ENCODE data around the gene LRRN4CL. TPM values are rescaled to one million over a fixed set of nuclear protein-coding genes. Genes with fewer than 3 reads are reported as not detected.
A peak's percentile ranks its signal among the peaks of the same experiment; 100 is the strongest.

The LRRN4CL gene
- total and polyA plus RNA-seq, 7 donors = 1.8 to 4.8 (median 3.0) TPM

DNA sequence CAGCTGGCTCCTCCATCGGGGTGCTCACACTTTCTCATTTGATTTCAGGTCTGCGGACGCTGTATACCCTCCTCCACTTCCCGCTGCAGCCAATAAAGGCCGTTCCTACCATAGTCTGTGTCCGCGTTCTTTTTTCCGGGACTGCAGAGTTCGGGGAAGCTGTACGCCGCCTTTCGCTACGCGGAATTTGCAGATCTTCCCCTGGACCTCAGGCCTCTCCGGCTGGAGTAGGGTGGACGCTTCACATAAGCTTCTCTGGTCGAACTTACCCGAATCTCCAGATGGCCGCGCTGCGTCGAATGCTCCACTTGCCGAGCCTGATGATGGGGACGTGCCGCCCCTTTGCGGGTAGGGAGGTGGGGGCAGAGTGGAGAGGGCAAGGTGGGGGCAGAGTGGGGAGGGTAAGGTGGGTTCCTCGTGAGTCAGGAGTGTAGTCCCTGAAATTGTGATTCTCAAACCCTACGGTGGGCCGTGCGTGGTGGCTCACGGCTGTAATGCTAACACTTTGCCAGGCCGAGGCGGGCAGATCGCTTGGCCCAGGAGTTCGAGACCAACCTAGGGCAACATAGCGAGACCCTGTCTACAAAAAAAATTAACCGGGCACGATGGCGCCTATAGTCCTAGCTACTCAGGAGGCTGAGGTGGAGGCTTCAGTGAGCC lies 23.6 kb downstream of the LRRN4CL start:
- Histone ChIP-seq H3K36me3 (ENCODE audit: insufficient read depth in 1 of 2, low read depth in 1 of 2) (peaks cover 3 to 43% of the 10 kb centered on the region in 2 donors), H3K4me3 (peak overlapping the region; percentile 99), H3K9me3 (no peaks in the 10 kb centered on the region), H3K4me1 (peaks cover 32% of the 10 kb centered on the region), H3K27me3 (ENCODE audit: insufficient read depth in 3 of 3, low read length in 2 of 3) (no peaks in the 10 kb centered on the region), H3K27ac (peak overlapping the region; percentile 95)
- WGBS, 3 donors = 1 to 3% (median 2%) methylated on average over 39 of the region's 39 CpGs
- intact Hi-C loops (cut with DNase I) = no loop called here
- TF ChIP-seq, protein P1, sequence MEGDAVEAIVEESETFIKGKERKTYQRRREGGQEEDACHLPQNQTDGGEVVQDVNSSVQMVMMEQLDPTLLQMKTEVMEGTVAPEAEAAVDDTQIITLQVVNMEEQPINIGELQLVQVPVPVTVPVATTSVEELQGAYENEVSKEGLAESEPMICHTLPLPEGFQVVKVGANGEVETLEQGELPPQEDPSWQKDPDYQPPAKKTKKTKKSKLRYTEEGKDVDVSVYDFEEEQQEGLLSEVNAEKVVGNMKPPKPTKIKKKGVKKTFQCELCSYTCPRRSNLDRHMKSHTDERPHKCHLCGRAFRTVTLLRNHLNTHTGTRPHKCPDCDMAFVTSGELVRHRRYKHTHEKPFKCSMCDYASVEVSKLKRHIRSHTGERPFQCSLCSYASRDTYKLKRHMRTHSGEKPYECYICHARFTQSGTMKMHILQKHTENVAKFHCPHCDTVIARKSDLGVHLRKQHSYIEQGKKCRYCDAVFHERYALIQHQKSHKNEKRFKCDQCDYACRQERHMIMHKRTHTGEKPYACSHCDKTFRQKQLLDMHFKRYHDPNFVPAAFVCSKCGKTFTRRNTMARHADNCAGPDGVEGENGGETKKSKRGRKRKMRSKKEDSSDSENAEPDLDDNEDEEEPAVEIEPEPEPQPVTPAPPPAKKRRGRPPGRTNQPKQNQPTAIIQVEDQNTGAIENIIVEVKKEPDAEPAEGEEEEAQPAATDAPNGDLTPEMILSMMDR (IDR thresholded peaks at IDR 0.05) = no peak
- DNase-seq (peak; percentile 60 to 79), ATAC-seq (peak; percentile 22 to 57 (median 47))

DNA sequence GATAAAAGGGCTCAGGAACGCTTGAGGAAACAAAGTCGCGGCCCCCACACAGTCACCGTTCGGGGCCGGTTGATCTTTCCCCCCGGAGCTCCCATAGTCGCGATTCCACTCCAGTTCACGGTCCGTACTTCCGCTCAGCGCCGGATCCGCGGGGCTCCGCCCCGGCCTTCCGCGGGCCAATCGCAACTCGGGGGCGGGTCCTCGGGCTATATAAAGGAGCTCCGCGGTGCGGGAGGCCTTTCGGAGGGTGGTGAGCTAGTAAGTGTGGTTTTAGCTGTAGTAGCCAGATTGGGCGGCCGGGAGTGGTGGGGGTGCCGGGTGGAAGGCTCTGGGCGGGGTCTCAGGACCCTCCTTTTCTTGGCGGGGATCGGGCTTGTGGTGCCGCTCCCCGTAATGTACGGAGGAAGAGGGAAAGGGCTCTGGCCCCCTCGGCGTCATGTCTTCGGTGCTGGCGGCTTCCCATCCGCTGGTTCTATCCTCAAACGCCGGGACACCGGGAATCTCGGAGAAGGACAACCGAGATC lies 24.2 kb downstream of the LRRN4CL start, which contains the start of the genes C11orf98 and CSKMT:
C11orf98 (minus strand) TSS at position 136 of the 524 bp plus-strand sequence; CDS start at position 95, 41 bp downstream.
CSKMT (plus strand) TSS at position 238 of the 524 bp plus-strand sequence. CDS start 568 bp downstream, outside the sequence.
- ATAC-seq = peak; percentile 97 to 98 (median 98)
- no peaks in the 10 kb centered on the region for H3K27me3 ChIP-seq (ENCODE audit: insufficient read depth in 3 of 3, low read length in 2 of 3)
- peak within 1 kb of the TSS; percentile 95 for H3K27ac ChIP-seq
- no peaks in the 10 kb centered on the region for H3K9me3 ChIP-seq
- intact Hi-C loops (cut with DNase I) = no loop called here
- 0 to 1% (median 1%) methylated on average over 42 to 47 of the region's 47 CpGs for WGBS, 3 donors
- TF ChIP-seq, protein P1 (IDR thresholded peaks at IDR 0.05) = no peak
- peak within 1 kb of the TSS; percentile 99 for H3K4me3 ChIP-seq
- peaks cover 27% of the 10 kb centered on the region for H3K4me1 ChIP-seq
- H3K36me3 ChIP-seq (ENCODE audit: insufficient read depth in 1 of 2, low read depth in 1 of 2) = peaks cover 3 to 43% of the 10 kb centered on the region in 2 donors
- peak; percentile 94 to 97 for DNase-seq

DNA sequence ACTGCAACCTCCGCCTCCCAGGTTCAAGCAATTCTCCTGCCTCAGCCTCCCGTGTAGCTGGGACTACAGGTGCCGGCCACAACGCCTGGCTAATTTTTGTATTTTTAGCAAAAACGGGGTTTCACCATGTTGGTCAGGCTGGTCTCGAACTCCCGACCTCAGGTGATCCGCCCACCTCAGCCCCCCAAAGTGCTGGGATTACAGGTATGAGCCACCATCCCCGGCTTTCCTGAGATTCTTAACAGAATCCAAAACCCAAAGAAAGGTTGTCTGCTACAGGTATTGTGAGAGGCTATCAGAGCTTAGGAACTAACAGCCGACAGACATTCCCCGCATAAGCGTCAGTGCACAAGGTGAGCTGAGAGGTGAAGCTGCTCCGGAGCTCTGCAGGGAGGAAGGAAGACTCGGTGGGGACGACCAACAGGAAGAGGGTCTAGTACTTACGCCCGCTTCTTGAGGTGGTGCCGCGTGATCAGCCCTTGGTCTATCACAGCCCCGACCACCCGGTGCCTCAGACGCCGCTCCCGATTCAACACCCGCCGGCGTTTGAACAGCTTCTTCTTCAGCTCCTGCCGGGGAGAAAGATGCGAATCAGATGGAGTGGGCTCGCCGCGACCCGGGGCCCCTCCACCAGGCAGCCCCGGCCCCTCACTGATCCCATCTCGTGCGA lies 24.8 kb downstream of the LRRN4CL start:
- Histone ChIP-seq H3K27ac (peak overlapping the region; percentile 95), H3K4me3 (peak overlapping the region; percentile 99), H3K36me3 (ENCODE audit: insufficient read depth in 1 of 2, low read depth in 1 of 2) (peaks cover 3 to 43% of the 10 kb centered on the region in 2 donors), H3K27me3 (ENCODE audit: insufficient read depth in 3 of 3, low read length in 2 of 3) (no peaks in the 10 kb centered on the region), H3K9me3 (no peaks in the 10 kb centered on the region), H3K4me1 (peaks cover 23% of the 10 kb centered on the region)
- DNase-seq (peak in 1 of 2 donors; percentile 75), ATAC-seq (peak; percentile 51 to 59 (median 56))
- intact Hi-C loops (cut with DNase I) = no loop called here
- 3% methylated on average over 36 of the region's 36 CpGs for WGBS, 3 donors
- TF ChIP-seq, protein P1 (IDR thresholded peaks at IDR 0.05) = no peak

DNA sequence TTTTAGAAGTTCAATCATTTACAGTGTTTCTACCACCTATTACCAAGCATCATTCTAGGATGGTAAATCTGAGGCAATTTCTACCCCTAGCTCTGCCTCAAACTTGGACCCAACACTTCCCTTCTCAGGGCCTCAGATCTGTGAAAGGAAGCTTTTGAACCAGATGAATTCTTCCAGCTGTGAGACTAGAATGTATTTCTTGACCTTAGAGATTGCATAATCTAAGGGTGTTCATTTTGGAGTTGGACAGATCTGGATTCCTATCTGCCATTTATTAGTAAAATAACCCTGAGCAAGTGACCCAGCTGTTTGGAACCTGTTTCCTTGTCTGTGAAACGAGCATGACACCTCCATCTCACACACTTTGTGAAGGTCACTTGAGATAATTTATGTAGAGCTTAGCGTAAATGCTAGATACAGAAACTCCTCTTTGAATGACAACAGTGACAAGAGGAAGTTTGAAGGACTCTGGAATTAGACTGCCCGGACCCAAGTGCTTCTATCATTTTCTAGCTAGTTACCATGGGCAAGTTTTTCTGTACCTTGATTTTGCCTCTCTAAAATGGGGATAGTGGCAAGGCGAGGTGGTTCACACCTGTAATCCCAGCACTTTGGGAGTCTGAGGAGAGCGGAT lies 32.4 kb downstream of the LRRN4CL start:
- intact Hi-C loops (cut with DNase I) = no loop called here
- WGBS, 3 donors = 61 to 69% (median 64%) methylated on average over 5 of the region's 5 CpGs
- no peak for DNase-seq
- no peak overlapping the region for H3K4me3 ChIP-seq
- no peak for ATAC-seq
- H3K27ac ChIP-seq = no peak overlapping the region
- peaks cover 0 to 7% of the 10 kb centered on the region in 2 donors for H3K36me3 ChIP-seq (ENCODE audit: insufficient read depth in 1 of 2, low read depth in 1 of 2)
- no peaks in the 10 kb centered on the region for H3K27me3 ChIP-seq (ENCODE audit: insufficient read depth in 3 of 3, low read length in 2 of 3)
- peaks cover 3% of the 10 kb centered on the region for H3K4me1 ChIP-seq
- H3K9me3 ChIP-seq = no peaks in the 10 kb centered on the region
- TF ChIP-seq, protein P1 (IDR thresholded peaks at IDR 0.05) = no peak
